GM10248 (cell line): ENCODE data around the gene DGLUCY.
"Not testable (repeated sequence)": the region's sequence is repeated elsewhere in the genome, so short reads cannot be mapped to it uniquely, and the experiment has no call there.

Experiments used
- CTCF ChIA-PET: fragments of 300-600 bp; sonication (Branson Sonifier 250); formaldehyde crosslinking; extraction: SDS; loops from one replicate; lab custom pipeline; 2021; ENCODE audit warnings: antibody characterized with exemption; lab: Yijun Ruan, JAX
- POLR2A ChIA-PET: fragments of 350-650 bp; sonication (Branson Sonifier 250); formaldehyde crosslinking; extraction: SDS; loops from one replicate; lab custom pipeline; 2020; ENCODE audit warnings: antibody characterized with exemption; lab: Yijun Ruan, JAX
- DNase-seq: peaks from one replicate; pipeline ENCODE4 v3.0.0; 2012; ENCODE audit errors: extremely low spot score
- TF ChIP-seq, protein P1 (sequence below): IDR thresholded peaks from 2 replicates; pipeline ENCODE4 v1.5.1; 2012; ENCODE audit warnings: mild to moderate bottlenecking, low read depth; ENCODE audit errors: extremely low read depth, missing control alignments, control extremely low read depth

The DGLUCY gene

DNA sequence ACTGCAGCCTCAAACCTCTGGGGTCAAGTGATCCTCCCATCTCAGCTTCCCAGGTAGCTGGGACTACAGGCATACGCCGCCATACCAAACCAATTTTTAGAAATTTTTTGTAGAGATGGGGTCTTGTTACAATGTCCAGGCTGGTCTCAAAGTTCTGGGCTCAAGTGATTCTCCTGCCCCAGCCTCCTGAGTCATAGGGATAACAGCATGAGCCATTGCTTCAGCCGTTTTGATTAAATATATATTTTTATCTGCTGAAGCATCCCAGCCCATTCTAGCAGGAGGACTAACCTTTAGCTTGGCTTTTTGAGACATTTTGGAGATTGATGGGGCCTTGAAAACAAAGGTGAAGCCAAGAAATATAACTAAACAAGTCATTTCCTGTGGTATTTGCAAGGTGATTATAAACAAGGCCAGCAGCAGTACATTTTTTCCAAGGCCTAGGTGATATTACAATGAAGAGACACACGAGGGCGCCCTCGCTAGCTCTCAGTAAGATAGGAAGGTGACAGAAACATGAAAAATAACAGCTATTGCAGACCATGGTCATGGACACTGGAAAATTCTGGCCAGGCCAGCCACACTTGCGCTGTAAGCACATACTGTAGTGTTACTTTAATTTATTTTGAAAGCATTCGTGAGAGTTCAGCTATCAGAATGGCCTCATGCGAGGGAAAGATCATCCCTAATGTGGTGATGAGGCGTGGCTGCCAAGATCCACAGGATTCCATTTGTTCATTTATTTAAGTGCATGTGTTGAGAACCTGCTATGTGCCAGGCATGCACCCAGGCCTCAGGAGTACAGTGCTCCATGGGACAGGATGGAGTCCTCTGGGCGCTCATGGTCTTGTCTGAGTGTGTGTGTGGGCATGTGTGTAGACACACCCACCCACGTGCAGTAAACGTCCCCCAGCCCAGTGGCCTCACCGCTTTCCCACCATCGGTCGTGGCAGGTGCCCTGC, 63.5 kb downstream of the DGLUCY start:
- ChIA-PET CTCF (interaction anchor here (0.7 to 11.2 kb wide), 50 partner anchors 8 to 346 kb away, joined by 3 to 197 read pairs (median 5); partner anchors contain the start of genes CCDC88C, DGLUCY and GPR68), POLR2A (no interaction called here)
- peak; percentile 76 for DNase-seq
- TF ChIP-seq, protein P1, sequence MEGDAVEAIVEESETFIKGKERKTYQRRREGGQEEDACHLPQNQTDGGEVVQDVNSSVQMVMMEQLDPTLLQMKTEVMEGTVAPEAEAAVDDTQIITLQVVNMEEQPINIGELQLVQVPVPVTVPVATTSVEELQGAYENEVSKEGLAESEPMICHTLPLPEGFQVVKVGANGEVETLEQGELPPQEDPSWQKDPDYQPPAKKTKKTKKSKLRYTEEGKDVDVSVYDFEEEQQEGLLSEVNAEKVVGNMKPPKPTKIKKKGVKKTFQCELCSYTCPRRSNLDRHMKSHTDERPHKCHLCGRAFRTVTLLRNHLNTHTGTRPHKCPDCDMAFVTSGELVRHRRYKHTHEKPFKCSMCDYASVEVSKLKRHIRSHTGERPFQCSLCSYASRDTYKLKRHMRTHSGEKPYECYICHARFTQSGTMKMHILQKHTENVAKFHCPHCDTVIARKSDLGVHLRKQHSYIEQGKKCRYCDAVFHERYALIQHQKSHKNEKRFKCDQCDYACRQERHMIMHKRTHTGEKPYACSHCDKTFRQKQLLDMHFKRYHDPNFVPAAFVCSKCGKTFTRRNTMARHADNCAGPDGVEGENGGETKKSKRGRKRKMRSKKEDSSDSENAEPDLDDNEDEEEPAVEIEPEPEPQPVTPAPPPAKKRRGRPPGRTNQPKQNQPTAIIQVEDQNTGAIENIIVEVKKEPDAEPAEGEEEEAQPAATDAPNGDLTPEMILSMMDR, result peak; percentile 73

DNA sequence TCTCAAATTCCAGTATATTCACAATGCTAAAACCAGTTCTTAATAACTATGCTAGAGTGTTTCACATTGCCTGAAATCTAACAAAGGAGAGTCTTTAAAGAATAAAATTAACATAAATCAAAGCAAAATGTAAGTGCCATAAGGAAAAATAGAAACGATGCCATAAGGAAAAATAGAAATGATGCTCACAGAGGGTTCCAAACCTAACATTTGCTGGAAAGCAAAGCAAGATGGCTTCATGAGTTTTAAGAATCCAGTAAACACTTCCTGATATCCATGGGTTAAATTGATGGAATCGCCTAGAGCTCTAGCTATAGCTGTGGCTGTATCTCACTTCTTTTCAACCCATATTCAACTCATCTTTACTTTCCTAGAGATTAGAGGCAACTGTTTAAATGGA, 66.7 kb downstream of the DGLUCY start:
- TF ChIP-seq, protein P1, result no peak
- CTCF ChIA-PET, result interaction anchor here (0.9 to 1.6 kb wide), 3 partner anchors 10 to 166 kb away, joined by 3 read pairs; no protein-coding TSS in a partner anchor
- DNase-seq, result no peak
- POLR2A ChIA-PET, result no interaction called here

DNA sequence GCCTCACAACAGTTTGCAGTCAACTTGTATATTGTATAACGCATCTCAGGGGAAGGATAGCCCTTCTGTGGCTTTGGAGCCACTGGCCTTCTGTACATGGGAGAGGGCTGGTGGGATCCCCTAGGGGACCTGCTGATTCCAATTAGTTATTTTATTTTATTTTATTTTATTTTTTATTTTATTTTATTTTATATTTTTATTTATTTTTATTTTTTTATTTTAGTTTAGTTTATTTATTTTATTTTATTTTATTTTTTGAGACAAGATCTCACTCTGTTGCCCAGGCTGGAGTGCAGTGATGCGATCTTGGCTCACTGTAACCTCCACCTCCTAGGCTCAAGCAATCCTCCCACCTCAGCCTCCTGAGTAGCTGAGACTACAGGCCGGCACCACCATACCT, 68.9 kb downstream of the DGLUCY start:
- POLR2A ChIA-PET, DNase-seq: not testable (repeated sequence)
- CTCF ChIA-PET, result interaction anchor here (0.9 kb wide), 1 partner anchor 11 kb away, joined by 3 read pairs; no protein-coding TSS in a partner anchor

DNA sequence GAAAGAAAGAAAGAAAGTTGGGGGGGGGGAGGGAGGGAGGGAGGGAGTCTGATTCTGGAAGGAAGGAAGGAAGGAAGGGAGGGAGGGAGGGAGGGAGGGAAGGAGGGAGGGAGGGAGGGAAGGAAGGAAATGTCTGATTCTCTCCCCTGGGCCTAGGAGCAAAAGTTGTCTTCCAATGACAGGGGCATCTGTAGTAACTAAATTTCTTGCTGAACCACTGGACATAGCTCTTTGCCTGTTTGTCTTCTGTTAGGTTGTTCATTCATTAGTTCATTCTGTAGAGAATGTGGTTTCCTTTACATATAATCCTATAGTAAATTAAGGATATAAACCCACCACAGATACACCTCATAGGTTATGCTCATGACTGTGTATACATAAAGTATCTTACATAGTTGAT, 70.7 kb downstream of the DGLUCY start:
- POLR2A ChIA-PET, result no interaction called here
- CTCF ChIA-PET, result interaction anchor here (1.0 to 3.0 kb wide), 5 partner anchors 8 to 19 kb away, joined by 3 to 21 read pairs (median 9); no protein-coding TSS in a partner anchor
- no peak for DNase-seq
- TF ChIP-seq, protein P1, result no peak

DNA sequence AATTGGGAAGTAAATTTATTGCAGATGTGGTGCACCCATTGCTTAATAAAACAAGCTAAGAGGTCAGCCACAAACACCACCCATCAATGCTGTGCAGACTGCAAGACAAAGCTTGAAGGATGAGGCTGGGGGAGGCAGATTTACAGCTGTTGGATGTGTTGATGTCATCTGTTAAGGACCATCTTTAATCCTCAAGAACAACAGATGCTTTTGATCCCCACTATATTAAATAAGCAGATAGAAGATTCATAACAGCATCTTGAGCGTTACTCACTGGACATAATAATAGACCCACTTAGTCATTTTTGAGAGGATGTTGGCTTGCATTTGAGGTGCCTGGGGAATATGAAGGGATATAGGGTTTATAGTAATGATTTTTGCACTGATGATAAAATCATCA, 71.8 kb downstream of the DGLUCY start:
- CTCF ChIA-PET, result interaction anchor here (1.0 to 3.0 kb wide), 7 partner anchors 9 to 283 kb away, joined by 3 to 21 read pairs (median 6); no protein-coding TSS in a partner anchor
- no peak for DNase-seq
- POLR2A ChIA-PET, result no interaction called here
- TF ChIP-seq, protein P1, result no peak

DNA sequence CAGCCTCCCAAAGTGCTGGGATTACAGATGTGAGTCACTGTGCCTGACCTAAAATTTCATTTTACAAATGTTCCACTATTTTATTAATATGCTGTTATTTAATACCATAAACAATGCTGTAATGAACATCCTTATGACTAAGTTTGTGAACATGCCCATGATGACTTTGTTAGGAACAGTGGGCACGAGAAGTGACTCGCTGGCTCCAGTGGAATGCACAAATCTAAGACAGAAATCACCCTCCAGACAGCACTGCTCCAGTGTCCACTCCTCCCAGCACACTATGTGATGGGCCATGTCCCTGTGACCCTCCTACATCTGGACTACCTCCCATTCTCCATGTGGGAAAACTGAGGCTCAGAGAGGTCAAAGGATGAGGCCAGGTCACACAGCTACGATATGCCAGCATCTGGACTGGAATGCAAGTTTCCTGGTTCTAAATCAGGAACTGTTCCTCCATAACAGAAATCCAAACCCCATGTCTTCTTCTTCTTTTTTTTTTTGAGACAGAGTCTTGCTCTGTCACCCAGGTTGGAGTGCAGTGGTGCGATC, 72.7 kb downstream of the DGLUCY start:
- CTCF ChIA-PET, result interaction anchor here (1.7 to 3.0 kb wide), 5 partner anchors 10 to 99 kb away, joined by 6 to 21 read pairs (median 10); no protein-coding TSS in a partner anchor
- POLR2A ChIA-PET, result no interaction called here
- TF ChIP-seq, protein P1, result no peak

More for the DNA sequence above, 72.7 kb downstream of the DGLUCY start:
- no peak for DNase-seq
